ENCODE results near the gene PBX1.

The PBX1 gene

DNA sequence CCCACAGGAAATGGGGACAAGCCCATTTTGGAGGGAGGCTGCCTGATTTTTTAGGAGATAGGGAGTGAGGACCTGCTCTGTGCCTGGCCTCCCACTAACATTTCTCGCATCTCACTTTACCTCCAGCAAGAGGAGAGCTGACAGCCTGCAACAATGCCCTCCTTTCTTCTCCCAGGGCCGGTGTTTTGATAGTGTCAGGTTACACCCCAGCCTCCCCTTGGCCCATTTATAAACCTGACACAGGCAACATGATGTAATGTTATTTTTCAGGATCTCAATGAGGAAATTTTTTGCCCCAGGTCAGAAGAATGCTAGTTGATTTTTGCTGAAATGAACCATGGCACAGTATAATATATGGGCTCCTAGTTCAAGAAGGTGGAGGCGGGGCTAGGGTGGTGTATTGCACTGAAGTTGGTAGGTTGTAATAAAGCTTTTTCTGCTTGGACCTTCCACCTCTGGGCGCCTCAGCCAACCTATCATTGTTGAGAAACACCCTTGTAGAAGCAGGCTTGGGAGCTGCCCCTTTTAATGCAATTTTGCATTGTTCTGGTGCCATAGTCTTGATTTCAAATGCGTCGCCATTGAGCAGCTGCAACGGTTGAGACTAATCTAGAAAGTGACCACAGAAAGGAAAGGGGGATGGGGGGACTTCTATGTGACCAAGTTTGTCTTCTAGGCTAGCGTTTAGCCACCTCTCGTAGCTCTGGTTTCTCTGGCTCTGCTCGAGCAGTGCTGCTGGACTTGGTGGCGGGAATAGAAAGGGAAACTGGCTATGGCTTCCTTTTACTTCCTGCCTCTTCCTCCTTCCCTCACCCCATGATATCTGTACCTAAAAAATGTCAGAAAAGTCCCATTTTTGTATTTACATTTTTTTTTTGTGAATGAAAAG lies 53.0 kb downstream of the PBX1 start (continued):
- TF ChIP-seq ZNF341 (tag by site-specific recombination; IDR thresholded peaks at IDR 0.05; ENCODE audit: low read depth): peak; percentile 31; the same call in 1 of the 2 replicates
- TF ChIP-seq ZNF629 (tag by site-specific recombination; IDR thresholded peaks at IDR 0.05): peak; percentile 96
- 0 out of 2 replicates have a peak, but pooled peaks have one; percentile 46 for TF ChIP-seq ZNF423 (tag by site-specific recombination; IDR thresholded peaks at IDR 0.05)
- peak; percentile 99 for TF ChIP-seq ZNF366 (tag by site-specific recombination; conservative IDR thresholded peaks at IDR 0.05)
- peak; percentile 97 for TF ChIP-seq ZXDB (tag by site-specific recombination; IDR thresholded peaks at IDR 0.05)
- TF ChIP-seq, protein P1, sequence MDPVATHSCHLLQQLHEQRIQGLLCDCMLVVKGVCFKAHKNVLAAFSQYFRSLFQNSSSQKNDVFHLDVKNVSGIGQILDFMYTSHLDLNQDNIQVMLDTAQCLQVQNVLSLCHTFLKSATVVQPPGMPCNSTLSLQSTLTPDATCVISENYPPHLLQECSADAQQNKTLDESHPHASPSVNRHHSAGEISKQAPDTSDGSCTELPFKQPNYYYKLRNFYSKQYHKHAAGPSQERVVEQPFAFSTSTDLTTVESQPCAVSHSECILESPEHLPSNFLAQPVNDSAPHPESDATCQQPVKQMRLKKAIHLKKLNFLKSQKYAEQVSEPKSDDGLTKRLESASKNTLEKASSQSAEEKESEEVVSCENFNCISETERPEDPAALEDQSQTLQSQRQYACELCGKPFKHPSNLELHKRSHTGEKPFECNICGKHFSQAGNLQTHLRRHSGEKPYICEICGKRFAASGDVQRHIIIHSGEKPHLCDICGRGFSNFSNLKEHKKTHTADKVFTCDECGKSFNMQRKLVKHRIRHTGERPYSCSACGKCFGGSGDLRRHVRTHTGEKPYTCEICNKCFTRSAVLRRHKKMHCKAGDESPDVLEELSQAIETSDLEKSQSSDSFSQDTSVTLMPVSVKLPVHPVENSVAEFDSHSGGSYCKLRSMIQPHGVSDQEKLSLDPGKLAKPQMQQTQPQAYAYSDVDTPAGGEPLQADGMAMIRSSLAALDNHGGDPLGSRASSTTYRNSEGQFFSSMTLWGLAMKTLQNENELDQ (tag by site-specific recombination; IDR thresholded peaks at IDR 0.05; ENCODE audit: low read depth): no peak
- no peak for TF ChIP-seq ZNF776 (tag by site-specific recombination; IDR thresholded peaks at IDR 0.05; ENCODE audit: borderline replicate concordance)
- TF ChIP-seq, protein P2, sequence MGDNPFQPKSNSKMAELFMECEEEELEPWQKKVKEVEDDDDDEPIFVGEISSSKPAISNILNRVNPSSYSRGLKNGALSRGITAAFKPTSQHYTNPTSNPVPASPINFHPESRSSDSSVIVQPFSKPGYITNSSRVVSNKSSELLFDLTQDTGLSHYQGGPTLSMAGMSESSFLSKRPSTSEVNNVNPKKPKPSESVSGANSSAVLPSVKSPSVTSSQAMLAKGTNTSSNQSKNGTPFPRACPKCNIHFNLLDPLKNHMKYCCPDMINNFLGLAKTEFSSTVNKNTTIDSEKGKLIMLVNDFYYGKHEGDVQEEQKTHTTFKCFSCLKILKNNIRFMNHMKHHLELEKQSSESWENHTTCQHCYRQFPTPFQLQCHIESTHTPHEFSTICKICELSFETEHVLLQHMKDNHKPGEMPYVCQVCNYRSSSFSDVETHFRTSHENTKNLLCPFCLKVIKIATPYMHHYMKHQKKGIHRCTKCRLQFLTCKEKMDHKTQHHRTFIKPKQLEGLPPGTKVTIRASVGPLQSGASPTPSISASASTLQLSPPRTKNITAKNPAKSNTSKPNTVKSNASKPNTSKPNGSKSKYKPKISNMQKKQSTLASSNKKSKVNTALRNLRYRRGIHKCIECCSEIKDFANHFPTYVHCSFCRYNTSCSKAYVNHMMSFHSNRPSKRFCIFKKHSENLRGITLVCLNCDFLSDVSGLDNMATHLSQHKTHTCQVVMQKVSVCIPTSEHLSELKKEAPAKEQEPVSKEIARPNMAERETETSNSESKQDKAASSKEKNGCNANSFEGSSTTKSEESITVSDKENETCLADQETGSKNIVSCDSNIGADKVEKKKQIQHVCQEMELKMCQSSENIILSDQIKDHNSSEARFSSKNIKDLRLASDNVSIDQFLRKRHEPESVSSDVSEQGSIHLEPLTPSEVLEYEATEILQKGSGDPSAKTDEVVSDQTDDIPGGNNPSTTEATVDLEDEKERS (tag by site-specific recombination; IDR thresholded peaks at IDR 0.05): 0 out of 2 replicates have a peak, but pooled peaks have one; percentile 43
- no peak for TF ChIP-seq ZBTB7A (tag by site-specific recombination; IDR thresholded peaks at IDR 0.05; ENCODE audit: low read depth)
- no peak; the same call in 1 of the 2 replicates for TF ChIP-seq ZNF785 (tag by site-specific recombination; IDR thresholded peaks at IDR 0.05)
- TF ChIP-seq, protein P3, sequence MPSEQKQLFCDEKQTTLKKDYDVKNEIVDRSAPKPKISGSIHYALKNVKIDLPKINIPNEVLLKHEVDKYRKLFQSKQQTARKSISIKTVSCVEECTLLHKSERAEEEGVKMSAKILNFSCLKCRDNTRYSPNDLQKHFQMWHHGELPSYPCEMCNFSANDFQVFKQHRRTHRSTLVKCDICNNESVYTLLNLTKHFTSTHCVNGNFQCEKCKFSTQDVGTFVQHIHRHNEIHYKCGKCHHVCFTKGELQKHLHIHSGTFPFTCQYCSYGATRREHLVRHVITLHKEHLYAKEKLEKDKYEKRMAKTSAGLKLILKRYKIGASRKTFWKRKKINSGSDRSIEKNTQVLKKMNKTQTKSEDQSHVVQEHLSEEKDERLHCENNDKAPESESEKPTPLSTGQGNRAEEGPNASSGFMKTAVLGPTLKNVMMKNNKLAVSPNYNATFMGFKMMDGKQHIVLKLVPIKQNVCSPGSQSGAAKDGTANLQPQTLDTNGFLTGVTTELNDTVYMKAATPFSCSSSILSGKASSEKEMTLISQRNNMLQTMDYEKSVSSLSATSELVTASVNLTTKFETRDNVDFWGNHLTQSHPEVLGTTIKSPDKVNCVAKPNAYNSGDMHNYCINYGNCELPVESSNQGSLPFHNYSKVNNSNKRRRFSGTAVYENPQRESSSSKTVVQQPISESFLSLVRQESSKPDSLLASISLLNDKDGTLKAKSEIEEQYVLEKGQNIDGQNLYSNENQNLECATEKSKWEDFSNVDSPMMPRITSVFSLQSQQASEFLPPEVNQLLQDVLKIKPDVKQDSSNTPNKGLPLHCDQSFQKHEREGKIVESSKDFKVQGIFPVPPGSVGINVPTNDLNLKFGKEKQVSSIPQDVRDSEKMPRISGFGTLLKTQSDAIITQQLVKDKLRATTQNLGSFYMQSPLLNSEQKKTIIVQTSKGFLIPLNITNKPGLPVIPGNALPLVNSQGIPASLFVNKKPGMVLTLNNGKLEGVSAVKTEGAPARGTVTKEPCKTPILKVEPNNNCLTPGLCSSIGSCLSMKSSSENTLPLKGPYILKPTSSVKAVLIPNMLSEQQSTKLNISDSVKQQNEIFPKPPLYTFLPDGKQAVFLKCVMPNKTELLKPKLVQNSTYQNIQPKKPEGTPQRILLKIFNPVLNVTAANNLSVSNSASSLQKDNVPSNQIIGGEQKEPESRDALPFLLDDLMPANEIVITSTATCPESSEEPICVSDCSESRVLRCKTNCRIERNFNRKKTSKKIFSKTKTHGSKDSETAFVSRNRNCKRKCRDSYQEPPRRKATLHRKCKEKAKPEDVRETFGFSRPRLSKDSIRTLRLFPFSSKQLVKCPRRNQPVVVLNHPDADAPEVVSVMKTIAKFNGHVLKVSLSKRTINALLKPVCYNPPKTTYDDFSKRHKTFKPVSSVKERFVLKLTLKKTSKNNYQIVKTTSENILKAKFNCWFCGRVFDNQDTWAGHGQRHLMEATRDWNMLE (tag by site-specific recombination; conservative IDR thresholded peaks at IDR 0.05; ENCODE audit: low read depth): peak; percentile 53; the same call in 1 of the 2 replicates
- no peak for TF ChIP-seq ZNF555 (tag by site-specific recombination; conservative IDR thresholded peaks at IDR 0.05)
- TF ChIP-seq, protein P4, sequence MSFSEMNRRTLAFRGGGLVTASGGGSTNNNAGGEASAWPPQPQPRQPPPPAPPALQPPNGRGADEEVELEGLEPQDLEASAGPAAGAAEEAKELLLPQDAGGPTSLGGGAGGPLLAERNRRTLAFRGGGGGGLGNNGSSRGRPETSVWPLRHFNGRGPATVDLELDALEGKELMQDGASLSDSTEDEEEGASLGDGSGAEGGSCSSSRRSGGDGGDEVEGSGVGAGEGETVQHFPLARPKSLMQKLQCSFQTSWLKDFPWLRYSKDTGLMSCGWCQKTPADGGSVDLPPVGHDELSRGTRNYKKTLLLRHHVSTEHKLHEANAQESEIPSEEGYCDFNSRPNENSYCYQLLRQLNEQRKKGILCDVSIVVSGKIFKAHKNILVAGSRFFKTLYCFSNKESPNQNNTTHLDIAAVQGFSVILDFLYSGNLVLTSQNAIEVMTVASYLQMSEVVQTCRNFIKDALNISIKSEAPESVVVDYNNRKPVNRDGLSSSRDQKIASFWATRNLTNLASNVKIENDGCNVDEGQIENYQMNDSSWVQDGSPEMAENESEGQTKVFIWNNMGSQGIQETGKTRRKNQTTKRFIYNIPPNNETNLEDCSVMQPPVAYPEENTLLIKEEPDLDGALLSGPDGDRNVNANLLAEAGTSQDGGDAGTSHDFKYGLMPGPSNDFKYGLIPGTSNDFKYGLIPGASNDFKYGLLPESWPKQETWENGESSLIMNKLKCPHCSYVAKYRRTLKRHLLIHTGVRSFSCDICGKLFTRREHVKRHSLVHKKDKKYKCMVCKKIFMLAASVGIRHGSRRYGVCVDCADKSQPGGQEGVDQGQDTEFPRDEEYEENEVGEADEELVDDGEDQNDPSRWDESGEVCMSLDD (tag by site-specific recombination; IDR thresholded peaks at IDR 0.05): no peak
- TF ChIP-seq, protein P5, sequence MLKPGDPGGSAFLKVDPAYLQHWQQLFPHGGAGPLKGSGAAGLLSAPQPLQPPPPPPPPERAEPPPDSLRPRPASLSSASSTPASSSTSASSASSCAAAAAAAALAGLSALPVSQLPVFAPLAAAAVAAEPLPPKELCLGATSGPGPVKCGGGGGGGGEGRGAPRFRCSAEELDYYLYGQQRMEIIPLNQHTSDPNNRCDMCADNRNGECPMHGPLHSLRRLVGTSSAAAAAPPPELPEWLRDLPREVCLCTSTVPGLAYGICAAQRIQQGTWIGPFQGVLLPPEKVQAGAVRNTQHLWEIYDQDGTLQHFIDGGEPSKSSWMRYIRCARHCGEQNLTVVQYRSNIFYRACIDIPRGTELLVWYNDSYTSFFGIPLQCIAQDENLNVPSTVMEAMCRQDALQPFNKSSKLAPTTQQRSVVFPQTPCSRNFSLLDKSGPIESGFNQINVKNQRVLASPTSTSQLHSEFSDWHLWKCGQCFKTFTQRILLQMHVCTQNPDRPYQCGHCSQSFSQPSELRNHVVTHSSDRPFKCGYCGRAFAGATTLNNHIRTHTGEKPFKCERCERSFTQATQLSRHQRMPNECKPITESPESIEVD (tag by site-specific recombination; IDR thresholded peaks at IDR 0.05): peak; percentile 99
- TF ChIP-seq ZFP41 (tag by site-specific recombination; IDR thresholded peaks at IDR 0.05; ENCODE audit: borderline replicate concordance): no peak
- TF ChIP-seq, protein P6, sequence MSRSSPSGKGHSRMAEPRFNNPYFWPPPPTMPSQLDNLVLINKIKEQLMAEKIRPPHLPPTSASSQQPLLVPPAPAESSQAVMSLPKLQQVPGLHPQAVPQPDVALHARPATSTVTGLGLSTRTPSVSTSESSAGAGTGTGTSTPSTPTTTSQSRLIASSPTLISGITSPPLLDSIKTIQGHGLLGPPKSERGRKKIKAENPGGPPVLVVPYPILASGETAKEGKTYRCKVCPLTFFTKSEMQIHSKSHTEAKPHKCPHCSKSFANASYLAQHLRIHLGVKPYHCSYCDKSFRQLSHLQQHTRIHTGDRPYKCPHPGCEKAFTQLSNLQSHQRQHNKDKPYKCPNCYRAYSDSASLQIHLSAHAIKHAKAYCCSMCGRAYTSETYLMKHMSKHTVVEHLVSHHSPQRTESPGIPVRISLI (tag by site-specific recombination; IDR thresholded peaks at IDR 0.05): peak; percentile 93
- TF ChIP-seq ZFP3 (tag by site-specific recombination; IDR thresholded peaks at IDR 0.05; ENCODE audit: low read depth): 0 out of 2 replicates have a peak, but pooled peaks have one; percentile 25
- TF ChIP-seq, protein P7, sequence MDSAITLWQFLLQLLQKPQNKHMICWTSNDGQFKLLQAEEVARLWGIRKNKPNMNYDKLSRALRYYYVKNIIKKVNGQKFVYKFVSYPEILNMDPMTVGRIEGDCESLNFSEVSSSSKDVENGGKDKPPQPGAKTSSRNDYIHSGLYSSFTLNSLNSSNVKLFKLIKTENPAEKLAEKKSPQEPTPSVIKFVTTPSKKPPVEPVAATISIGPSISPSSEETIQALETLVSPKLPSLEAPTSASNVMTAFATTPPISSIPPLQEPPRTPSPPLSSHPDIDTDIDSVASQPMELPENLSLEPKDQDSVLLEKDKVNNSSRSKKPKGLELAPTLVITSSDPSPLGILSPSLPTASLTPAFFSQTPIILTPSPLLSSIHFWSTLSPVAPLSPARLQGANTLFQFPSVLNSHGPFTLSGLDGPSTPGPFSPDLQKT (IDR thresholded peaks at IDR 0.05; ENCODE audit: borderline replicate concordance, low read depth, low read length): no peak
- TF ChIP-seq ZNF121 (tag by site-specific recombination; IDR thresholded peaks at IDR 0.05): no peak
- peak; percentile 98 for TF ChIP-seq ZNF843 (tag by site-specific recombination; IDR thresholded peaks at IDR 0.05)
